Hindlimb muscle (tissue), 1 donor: ENCODE measurements around the gene HCK. TPM values are rescaled to one million over a fixed set of nuclear protein-coding genes. Genes with fewer than 3 reads are reported as not detected.

Source experiments
- DNase-seq: peaks from one replicate; pipeline ENCODE4 v3.0.0-alpha.2; 2013
- polyA plus RNA-seq: library from polyadenylated mRNA; unstranded; fragments of 120-200 nt; gene quantifications from one replicate; pipeline ENCODE4 v1.2.1, GENCODE V29; 2013; ENCODE audit not compliant: insufficient read length

HCK gene
- polyA plus RNA-seq, 1 donor: 5.0 TPM

- no peak for DNase-seq
These were observed 11.7 kb downstream of the HCK start for GRCh38 chr20:32063695-32064094.

- no peak for DNase-seq
These were observed 12.6 kb downstream of the HCK start for GRCh38 chr20:32064667-32065066.

GRCh38 chr20:32067234-32067821 is 15.3 kb downstream of the HCK start:
- DNase-seq: no peak

GRCh38 chr20:32068174-32068573 is 16.1 kb downstream of the HCK start:
- no peak for DNase-seq

GRCh38 chr20:32069711-32070110 is 17.7 kb downstream of the HCK start:
- no peak for DNase-seq

GRCh38 chr20:32070282-32070681 is 18.2 kb downstream of the HCK start:
- DNase-seq: no peak

- no peak for DNase-seq
These were observed 18.7 kb downstream of the HCK start for GRCh38 chr20:32070690-32071213.

GRCh38 chr20:32071395-32072167 is 19.5 kb downstream of the HCK start:
- no peak for DNase-seq

- no peak for DNase-seq
These were observed 20.2 kb downstream of the HCK start for GRCh38 chr20:32072168-32072750.

- no peak for DNase-seq
These were observed 23.5 kb downstream of the HCK start for GRCh38 chr20:32075534-32075933.

GRCh38 chr20:32077190-32077589 is 25.1 kb downstream of the HCK start:
- DNase-seq: no peak

GRCh38 chr20:32078322-32078721 is 26.3 kb downstream of the HCK start:
- no peak for DNase-seq

- no peak for DNase-seq
These were observed 26.7 kb downstream of the HCK start for GRCh38 chr20:32078791-32079190.

- no peak for DNase-seq
These were observed 27.6 kb downstream of the HCK start for GRCh38 chr20:32079655-32080109.

GRCh38 chr20:32080783-32081182 is 28.7 kb downstream of the HCK start:
- DNase-seq: no peak

- no peak for DNase-seq
These were observed 31.4 kb downstream of the HCK start for GRCh38 chr20:32083469-32083868.

GRCh38 chr20:32087070-32087469 is 35.0 kb downstream of the HCK start:
- DNase-seq: no peak

GRCh38 chr20:32088759-32089158 is 36.7 kb downstream of the HCK start:
- DNase-seq: no peak

GRCh38 chr20:32089637-32090362 is 37.8 kb downstream of the HCK start:
- DNase-seq: no peak

- DNase-seq: peak; percentile 46
These were observed 39.9 kb downstream of the HCK start for GRCh38 chr20:32091888-32092346.

GRCh38 chr20:32098786-32099185 is 46.7 kb downstream of the HCK start:
- no peak for DNase-seq

- peak; percentile 8 for DNase-seq
These were observed 56.9 kb downstream of the HCK start for GRCh38 chr20:32108814-32109391.
